Stimulated activated naive CD4-positive, alpha-beta T cell treated with Interleukin-2 at 50 U/mL for 16 hours (primary cell): ENCODE measurements around the gene SMURF1.

Source experiments
- DNase-seq: peaks from one replicate; lab custom pipeline; 2025; lab: John Stamatoyannopoulos, UW

SMURF1 gene

DNA sequence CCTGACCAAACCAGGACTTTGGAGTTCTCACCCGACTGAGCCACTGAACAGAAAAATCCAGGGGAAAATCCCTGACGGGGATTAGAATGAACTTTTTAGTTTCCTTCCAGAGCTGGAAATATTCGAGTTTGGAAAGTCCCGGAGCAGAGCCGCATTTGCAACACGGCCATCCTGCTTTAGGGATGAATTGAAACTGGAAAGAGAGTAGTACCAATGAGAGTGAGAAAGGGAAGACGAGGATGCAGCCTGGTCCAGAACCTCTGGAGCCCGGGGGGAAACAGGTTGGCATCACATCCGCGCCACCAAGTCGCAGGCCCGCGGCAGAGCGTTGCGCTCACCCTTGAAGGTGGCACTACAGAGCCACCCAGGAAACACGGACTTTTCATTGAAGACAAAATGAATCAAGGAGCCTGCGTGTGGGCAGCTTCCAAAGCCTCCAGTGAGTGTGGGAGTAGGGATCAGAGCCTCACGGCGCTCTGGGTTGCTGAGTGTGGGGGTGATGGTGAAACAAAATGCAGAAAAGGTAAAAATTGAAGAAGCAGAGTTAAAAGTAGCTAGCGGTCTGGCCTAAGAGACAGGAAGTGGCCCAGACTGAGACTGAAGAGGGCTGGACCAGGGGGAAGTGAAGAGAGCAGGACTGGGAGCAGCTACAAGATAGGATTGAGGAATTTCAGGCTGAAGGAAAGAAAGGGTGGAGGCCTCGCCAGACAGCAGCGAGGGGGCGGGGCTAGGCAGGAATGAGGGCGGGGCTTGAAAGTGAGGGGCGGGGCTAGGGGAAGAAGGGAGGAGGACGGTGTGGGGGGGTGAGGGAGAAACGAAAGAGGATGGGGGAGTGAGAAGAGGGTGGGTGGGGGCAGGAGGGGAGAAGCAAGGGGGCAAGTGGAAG, 1.8 kb downstream of the SMURF1 start:
- peak; percentile 66 for DNase-seq

DNA sequence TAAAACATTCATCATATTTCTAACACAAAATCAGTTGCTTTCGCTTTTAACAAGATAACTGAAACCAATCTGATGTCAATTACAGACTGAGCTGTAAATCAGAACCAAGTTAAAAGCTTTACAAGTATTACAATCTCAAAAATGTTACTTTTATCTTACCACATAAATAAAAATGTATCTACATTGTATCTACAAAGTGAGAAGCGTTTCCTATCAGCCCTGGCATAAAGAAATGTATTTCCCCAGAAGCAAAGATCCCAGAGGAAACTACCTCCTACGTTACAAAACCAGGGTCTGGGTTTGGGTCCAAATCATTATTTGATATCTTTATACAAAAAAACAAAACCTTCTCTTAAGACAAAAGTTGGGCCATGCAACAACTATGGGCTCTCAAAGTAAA, 2.6 kb downstream of the SMURF1 start:
- DNase-seq: no peak

DNA sequence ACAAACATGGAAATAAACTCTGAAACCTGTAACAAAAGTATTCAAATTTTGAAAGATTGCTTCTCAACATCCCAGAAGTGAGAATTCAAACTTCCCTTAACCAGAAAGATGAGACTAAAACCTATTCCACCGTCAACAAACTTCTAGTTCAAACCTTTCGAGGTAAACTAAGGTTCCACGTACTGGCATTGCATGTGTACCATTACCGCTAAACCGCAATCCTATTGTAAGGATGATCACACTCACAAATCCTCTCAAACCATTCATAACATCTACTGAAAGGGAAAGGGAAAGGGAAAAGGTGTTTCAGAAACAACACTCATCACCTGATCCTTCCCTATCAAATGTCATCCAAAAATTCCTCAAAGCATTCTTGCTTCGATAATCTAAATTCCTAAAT, 3.1 kb downstream of the SMURF1 start:
- no peak for DNase-seq

DNA sequence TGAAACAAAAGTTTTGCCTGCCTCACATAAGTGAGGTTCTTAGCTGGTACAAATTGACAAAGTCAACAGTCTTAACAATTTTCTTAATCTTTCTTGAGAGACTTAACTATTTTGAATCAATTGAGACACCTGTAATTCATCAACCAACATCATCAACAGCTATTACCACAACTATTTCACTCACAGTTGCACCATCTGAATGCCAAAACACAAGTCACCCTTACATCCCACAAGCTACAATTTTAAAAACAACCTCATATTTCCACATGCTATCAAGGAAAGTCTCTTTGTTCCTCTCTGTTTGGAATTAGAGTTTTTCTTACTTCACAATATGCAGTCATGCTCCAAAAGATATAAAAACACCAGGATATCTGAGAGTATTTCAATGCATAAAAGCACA, 4.9 kb downstream of the SMURF1 start:
- no peak for DNase-seq

DNA sequence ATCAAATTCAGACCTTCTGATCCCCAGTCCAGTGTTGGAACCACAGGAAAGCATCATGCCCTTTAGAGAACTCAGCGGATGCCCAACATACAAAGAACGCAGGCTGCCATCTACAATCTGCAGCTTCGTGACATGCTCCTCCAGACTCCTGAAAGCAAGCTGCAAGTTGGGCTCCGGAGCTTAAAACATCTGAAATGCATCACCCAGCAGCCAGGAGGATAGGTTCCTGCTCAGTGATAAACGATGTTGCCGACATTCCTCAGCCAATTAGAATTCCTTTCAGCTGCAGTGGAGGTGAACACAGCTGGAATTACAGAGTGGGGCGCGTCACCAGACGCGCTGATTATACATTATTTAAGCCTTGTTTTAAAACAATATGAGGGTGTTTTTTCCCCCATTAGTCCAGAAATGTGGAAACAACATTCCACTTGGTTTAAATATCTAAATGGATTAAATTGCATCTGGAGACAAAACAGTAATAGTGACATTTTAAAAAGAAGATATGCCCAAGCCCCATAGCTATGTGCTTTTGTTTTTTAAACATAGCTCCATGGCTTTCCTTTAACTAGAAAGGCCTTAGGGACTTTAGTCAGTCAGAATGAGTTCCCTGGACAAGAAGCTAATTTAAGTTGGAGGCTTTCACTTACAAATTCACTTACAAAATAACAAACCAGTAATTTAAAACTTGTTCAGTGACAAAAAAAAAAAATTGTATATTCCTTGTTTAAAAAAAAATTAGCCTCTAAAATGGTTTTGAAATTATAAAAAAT, 6.3 kb downstream of the SMURF1 start:
- DNase-seq: no peak

DNA sequence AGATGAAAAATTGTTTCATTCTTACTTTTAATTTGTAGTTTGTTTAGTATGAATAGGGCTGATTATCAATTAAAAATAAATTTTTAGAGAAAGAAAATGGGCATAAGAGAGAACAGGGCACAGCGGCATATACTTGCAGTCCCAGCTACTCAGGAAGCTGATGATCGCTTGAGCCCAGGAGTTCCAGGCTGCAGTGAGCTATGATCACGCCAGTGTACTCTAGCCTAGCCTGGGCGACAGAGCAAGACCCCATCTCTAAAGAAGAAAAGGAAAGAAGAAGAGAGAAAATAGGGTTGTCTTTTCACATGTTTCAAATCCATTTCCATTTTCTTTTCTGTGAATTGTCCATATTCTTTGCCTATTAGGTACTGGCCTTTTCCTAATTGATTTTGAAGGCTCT, 8.0 kb downstream of the SMURF1 start:
- no peak for DNase-seq

DNA sequence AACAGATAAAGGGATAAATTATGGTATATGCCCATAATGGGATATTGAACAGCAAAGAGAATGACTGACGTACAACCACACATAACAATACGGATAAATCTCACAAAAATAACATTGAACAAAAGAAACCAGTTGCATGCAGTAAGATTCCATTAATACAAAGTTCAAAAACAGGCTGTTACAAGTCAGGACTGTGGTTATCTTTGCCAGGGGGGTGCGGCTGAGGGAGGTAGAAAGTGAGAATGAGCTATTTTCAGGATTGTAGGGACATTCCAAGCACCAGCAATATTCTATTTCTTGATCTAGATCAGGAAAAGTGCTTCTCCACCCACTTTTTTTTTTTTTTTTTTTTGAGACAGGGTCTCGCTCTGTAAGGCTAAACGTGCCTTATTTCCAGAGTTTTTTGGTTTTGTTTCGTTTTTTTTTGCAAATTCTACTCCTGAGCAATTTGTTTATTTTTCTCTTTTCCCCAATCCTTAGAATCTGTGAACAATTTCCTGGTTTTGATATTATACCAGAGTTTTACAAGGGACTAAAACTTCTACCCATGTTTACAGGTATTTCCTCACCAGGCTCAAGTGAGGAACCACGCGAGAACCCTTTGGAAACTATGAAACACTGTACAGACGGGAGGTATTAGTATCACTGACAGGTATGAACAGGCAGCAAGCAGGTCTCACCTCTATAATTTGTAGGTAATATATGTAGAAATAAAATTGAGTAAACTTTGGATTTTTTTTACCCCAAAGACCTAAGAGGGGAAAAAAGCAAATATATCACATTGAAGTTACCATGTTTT, 9.9 kb downstream of the SMURF1 start:
- no peak for DNase-seq

DNA sequence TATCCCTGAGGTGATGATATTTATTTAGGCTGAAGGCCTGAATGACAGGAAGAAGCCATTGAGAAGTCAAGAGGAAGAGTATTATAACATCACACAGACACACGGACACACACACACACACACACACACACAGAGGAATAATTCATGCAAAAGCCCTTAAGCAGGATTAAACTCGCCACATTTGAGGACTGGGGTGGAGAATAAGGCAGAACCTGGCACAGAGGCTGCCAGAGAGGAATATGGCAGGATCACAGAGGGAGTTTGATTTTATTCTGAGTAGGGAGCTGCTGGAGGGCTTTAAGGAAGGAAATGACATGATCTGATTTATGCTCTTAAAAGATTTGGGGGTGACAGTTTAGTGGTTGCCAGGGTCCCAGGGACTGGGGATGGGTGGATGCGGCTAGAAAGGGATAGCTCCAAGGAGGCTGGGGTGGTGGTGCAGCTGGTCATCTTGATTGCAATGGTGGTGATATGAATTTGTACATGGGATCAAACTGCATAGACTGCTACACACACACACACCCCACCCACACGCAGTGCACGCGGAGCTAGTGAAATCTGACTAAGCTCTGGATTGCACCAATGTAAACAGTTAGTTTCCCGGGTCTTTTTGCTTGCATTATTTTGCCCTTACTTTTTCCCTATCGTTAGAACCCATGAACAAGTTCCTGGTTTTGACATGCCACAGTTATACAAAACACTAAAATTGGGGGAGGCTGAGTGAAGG, 11.2 kb downstream of the SMURF1 start:
- DNase-seq: no peak

DNA sequence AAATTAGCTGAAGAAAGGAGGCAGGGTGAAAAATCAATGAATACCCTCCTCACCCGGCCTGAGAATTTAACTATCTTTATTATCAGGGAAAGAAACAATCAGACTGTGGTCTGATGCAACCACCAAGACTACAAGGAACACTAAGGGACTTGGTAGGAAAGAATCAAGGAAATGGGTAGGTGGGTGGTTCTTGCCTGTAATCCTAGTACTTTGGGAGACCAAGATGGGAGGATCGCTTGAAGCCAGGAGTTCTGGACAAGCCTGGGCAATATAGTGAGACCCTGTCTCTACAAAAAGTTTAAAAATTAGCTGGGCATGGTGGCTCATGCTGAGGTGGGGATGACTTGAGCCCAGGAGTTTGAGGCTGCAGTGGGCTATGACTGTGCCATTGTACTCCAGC, 12.6 kb downstream of the SMURF1 start:
- DNase-seq: no peak

DNA sequence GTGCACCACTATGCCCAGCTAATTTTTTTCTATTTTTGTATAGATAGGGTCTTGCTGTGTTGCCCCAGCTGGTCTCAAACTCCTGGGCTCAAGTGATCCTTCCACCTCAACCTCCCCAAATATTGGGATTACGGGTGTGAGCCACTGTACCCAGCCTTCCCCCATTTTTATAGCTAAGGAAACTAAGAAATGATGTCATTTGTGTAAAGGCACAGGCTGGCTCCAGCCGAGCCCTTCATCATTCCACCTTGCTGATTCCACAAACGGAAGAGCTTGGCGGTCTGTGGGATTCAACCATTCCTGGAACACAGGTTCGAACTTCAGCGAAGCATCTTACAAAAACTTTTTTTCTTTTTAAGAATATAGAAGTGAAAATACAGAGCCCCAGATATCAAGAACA, 14.4 kb downstream of the SMURF1 start:
- no peak for DNase-seq

DNA sequence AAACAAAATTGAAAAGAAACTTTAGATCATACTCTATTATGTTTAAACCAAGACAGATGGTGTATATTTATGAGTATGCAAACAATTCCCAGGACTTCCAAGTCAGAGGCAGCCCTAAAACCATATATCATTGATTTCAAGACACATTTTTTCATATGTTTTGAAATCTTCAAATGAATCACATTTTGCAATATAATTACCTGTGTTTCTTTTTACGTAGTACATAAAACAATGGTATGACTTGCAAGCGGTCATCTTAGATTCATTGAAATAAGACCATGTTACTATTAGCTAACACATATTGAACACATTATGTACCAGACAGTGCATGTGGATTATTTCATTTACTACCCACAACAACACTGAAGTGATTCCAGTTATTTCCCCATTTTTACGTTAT, 14.9 kb downstream of the SMURF1 start:
- DNase-seq: no peak

DNA sequence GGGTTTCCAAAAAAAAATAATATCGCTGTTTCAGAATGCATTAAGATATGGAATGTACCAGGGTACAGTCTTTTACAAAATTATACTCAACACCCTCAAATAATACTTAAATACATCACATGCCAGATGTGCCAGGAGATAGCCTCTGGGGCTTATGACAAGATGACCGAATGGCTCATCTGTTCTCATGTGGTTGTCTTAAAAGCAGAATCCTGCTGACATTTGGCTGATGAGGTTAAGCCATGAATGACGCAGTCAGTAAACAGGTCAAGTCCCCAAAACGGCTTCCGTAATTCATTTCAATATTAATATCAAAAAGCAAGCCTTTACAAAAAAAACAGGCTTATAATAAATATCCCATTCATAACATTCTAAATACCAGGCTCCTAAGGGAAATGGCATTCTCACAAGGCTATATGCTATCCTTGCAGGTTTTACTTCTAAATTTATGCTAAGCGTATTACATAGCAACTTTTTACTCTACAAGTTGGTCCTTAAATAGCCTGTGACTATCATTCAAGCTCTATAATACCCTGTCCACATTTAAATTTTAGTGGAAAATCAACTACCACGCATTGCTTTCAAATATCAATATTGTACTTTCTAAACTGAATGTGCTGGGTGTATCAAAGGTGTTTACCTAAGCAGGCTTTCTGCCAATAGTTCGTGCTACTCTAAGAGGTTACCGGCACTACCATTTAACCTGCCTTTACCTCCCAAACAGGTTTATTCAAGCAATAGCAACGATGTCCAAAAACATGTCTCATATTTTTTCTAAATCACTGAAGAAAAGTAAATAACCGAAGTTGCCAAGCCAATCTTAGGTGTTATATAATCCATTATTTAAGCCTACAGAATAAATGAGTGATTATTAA, 15.6 kb downstream of the SMURF1 start:
- no peak for DNase-seq

DNA sequence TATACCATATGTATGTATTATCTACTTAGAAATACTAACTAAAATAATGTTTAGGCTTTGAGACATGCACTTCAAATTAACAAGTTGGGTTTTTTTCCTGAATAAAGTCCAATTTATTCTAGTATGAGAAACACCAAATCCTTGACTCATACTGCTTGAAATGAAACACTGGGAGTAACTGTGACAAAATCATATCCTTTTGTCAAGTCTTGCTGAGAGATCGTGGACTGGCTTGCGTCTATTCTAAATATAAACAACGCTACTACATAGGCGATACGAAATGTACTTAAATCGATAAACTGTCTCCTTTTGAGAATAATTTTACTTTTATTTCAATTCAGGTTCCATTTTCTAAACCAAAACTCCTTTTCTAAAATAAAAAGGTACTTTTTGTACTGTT, 16.3 kb downstream of the SMURF1 start:
- DNase-seq: no peak

DNA sequence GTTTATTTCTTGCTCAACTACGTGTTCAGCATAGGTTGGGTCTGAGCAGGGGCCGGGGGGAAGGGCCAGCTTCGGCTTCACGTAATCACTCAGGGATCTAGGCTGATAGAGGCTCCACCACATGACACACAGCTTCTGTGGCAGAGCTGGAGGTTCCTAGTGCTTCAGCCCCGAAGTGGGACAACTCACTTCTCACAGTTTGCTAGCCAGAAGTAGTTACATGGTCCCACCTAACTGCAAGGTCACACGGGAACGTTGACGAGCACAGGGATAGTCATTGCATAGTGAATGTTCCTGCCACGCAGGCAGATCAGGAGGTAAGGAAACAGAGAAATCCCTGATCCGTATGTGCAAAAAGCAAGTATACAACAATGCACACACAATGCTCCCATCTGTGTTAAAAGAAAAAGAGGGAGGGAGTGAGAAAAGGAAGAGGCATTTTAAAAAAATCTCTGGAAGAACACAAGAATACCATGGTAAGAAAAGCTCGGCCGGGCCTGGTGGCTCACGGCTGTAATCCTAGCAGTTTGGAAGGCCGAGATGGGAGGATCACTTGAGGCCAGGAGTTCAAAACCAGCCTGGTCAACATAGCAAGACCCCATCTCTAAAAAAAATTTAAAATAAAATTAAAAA, 16.9 kb downstream of the SMURF1 start:
- DNase-seq: no peak

DNA sequence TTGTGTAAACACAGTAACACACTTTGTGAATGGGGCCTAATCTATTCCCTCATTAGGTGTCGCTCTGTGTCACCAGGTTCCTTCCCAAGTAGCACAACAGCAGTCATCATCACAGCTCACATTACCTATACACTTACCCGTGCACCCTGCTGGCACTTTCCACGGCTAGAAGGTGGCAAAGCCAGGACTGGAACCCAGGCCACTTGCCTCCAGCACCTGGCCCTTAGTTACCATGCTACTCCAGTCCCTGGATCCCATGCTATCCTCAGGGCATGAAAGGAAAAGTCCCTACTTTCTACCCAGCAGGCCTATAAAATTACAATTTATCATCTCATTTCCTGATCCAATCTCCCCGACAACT, 18.4 kb downstream of the SMURF1 start:
- DNase-seq: no peak

DNA sequence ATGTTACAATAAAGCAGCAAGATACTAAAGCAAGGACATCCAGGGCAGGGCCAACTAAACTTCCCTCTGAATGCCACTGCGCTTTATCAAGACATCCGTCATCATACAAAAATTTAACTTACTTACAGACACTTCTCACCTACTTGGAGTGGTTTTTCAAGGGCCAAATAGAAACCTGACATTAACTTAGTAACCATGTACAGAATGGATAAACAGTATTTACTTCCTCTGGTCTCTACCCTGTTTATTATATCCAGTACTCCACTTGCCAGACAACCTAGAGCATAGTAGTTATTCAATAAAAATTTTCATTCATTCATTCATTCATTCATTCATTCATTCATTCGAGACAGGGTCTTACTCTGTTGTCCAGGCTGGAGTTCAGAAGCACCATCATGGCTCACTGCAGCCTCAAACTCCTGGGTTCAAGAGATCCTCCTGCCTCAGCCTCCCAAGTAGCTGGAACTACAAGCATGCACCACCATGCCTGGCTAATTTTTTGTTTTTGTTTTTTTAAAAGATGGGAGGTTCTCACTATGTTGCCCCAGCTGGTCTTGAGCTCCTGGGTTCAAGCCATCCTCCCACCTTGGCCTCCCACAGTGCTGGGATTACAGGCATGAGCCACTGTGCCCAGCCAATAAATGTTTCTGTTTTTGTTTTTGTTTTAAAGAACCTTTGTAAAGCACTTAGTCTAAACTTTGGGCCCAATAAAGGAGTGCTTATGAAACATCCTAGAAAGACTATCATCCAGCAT, 19.0 kb downstream of the SMURF1 start:
- no peak for DNase-seq

DNA sequence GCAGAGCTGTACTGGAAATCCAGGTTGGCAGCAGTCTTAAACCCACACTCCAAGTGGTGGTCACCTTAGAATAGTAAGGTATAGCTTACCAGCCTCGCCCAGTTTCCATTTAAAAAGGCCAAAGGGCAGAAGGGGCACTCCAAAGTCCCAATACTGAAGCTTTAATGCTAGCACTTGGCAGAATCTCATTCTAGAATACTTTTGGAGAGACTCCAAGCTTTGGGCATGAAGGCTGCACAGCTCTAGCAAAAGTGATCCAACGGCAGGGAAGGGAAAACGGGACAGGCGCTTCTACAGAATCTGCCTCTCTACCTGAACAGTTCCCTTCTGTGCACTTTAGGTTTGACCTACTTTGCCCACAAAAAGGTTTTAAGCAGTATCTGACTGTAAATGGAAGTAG, 19.7 kb downstream of the SMURF1 start:
- no peak for DNase-seq

DNA sequence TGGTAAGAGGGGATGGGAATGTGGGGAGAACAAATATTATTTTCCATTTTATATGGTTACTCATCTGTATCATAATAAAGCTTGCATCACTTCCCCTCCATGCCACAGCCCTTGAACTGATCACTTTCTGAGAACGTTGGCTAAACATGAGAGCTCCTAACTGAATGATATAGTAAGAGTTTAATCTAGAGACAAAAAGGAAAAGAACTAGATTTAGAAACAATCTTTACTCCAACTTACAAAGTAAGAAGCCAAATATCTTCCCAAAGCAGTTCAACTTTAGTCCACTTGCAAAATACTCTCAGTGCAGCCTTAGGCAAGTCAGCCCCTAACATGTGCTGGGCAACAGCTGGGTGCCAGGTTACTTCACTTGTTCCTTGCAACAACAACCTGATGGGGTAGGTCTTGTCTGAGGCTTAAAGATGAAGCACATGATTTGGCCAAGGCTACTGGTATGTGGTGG, 20.3 kb downstream of the SMURF1 start:
- DNase-seq: no peak

DNA sequence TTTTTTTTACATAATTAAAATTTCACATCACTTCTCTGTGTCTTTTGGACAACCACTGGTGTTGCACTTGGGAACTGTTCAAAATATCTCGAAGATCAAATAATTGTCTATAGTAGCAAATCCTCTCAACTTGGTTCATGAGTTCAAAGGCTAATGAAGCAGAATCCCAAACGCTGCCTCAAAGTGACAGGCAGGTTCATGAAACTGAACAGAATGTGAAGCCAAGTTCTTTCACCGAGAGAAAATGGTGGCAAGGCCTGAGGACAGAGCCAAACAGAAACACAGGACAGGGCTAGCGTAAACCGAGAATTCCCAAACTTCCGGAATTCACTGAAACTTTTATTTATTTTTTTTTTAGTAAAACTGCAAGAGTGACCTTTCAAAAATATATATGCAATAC, 21.1 kb downstream of the SMURF1 start:
- DNase-seq: no peak
